Kidney glomerular epithelial cell (primary cell): ENCODE measurements around the gene ADAMTS8.

Source experiments
- DNase-seq: peaks from one replicate; lab custom pipeline; 2025; lab: John Stamatoyannopoulos, UW

Gene ADAMTS8, protein sequence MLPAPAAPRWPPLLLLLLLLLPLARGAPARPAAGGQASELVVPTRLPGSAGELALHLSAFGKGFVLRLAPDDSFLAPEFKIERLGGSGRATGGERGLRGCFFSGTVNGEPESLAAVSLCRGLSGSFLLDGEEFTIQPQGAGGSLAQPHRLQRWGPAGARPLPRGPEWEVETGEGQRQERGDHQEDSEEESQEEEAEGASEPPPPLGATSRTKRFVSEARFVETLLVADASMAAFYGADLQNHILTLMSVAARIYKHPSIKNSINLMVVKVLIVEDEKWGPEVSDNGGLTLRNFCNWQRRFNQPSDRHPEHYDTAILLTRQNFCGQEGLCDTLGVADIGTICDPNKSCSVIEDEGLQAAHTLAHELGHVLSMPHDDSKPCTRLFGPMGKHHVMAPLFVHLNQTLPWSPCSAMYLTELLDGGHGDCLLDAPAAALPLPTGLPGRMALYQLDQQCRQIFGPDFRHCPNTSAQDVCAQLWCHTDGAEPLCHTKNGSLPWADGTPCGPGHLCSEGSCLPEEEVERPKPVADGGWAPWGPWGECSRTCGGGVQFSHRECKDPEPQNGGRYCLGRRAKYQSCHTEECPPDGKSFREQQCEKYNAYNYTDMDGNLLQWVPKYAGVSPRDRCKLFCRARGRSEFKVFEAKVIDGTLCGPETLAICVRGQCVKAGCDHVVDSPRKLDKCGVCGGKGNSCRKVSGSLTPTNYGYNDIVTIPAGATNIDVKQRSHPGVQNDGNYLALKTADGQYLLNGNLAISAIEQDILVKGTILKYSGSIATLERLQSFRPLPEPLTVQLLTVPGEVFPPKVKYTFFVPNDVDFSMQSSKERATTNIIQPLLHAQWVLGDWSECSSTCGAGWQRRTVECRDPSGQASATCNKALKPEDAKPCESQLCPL

DNA sequence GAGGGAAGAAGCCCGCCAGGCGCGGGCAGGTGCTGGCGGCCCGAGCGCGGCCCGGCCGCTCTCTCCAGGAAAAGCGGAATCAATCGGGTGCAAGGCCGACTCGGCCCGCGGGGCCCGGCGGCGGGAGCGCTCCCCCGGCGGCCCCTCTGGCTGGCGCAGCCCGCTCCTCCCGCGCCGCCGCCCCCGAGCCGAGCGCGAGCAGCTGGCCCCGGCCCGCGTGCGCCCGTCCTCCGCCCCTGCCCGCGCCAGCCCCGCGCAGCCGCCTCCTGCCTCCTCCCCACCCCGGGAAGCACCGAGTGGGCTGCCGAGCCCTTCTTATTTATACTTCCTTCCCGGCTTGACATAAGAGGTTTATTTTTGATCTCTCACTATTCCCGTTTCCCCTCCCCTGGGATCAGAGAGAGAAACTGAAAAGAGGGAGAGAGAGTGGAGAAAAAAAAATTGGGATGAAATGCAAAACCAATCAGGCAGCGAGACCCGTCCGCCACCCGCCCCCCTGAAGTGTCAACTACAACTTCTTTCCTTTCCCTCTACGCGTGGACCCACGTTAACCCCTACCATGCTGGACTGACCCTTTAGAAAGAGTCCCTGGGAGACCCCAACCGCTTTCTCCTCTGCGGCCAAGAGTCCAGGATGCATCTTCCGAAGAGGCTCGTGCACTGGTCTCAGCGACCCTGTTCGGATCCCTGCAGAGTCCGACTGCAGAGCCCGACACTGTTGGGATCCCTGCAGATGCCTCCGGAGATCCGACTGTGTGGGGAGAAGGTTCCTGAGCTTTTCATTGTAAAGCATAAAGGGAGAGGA, at the start of gene ADAMTS8:
TSS of gene ADAMTS8 (minus strand) at position 294 of the 804 bp plus-strand sequence. CDS start 323 bp downstream, outside the sequence.
- no peak for DNase-seq

DNA sequence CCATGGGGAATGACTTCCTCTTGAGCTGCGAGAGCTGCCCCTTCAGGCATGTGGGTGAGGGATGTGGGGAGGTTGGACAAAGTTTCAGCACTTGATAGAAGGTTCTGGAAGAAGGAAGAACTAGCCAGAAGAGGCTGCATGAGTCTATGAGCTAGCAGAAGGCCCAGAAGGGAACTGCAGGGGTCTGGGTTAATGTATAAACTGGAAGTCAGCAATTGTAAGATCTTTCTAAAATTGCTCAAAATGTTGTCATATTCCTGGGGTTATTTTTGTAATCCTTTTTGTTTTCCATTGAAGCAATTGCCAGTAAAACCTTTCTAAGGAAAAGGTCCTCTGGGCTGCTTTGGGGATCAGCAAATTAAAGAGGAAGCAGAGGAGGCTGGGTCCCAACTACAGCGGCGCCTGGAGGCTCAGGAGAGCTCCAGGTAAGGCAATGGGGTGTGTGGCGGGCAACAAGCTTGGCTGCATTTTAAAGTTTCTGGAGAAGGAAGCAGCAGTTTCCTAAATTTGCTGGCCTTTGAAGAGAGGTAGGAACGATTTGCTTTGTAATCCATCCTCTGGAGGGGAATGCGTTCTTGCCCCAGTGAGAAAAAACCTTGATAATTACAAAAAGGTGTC, 49.3 kb upstream of the ADAMTS8 start:
- peak; percentile 84 for DNase-seq

DNA sequence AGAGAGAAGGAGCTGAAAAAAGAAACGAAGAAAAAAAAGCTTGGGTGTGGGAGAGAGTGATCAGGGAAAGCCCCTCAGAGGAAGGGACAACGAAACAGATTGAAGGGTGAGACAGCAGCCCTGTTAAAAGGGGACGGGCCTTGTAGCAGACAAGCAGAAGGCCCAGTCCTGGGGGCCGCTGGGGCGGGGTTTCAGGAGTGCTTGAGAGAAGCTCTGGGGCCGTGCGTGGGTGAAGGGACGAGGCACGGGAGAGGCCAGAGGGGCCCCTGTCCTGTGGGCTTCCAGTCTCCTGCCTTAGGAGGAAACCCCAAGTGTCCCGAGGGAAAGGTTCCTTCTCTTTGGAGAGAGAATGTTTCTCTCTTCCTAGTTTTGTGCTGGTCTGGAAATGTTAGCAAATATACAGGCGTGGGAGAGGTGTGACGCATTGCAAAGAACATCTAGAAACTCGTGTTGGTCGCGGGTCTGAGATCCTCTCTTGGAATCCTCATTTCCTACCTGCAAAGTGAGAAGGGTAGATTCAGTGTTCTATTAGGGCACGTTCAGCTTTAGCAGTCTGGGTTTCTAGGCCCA, 48.6 kb upstream of the ADAMTS8 start:
- DNase-seq = no peak

DNA sequence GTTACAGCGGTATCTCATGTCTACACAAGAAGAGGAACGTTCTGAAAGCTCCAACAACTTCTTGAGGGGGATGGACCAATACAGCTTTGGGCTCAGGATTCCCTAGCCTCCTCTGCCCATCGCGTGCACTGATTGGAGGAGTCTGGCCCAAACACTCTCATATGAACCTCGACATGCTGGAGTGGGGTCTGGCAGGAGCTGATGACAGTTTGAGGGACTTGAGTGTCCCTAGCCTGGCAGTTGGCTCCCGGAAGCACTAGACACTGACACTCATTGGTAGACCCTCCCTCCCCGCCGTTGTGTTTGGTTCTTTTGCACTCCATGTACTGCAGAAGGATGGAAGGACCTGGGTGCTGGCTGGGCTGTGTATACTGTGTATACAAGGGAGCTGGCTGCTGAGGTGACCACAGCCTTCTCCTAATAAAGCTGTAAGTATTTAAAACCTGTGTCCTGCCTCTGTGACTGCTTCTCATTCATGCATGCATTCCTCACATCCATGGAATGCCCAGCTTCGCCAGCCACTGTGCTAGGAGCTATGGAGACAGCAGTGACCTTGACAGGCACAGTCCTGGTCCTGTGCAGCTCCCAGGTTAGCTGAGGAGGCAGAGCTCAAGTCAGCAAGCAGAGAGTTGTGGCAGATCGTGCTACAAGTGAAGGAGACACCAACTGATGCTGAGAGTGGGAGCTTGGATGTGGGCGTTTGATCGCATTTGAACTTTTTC, 48.0 kb upstream of the ADAMTS8 start:
- no peak for DNase-seq

DNA sequence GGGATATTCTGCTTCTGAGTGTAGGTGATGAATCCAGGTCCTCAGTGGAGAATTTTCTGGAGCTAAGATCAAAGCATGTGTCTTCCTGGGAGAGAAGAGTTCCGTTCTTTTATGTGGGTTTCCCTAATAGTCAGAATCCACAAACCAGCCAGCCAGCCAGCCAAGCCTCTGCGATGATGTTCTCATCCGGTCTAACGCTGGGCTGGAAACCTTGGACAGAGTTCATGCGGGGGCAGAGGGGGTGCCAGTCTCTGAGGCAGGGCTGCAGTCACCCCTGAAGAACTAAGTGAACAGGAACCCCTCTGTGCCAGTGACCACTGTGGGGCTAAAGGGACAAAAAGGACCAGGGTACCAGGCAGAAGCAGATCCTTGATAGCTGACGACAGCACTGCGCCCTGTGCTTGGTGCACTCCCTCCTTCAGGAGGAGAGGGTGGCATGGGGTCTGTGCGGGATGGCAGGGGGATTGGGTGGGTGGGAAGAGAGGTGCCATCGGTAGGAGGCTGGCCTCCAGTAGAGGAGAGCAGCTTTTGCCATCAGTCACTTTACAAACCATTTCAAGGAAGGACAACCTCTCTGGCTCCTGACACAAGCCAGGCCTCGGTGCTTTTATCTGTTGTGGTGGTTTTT, 47.1 kb upstream of the ADAMTS8 start:
- no peak for DNase-seq

DNA sequence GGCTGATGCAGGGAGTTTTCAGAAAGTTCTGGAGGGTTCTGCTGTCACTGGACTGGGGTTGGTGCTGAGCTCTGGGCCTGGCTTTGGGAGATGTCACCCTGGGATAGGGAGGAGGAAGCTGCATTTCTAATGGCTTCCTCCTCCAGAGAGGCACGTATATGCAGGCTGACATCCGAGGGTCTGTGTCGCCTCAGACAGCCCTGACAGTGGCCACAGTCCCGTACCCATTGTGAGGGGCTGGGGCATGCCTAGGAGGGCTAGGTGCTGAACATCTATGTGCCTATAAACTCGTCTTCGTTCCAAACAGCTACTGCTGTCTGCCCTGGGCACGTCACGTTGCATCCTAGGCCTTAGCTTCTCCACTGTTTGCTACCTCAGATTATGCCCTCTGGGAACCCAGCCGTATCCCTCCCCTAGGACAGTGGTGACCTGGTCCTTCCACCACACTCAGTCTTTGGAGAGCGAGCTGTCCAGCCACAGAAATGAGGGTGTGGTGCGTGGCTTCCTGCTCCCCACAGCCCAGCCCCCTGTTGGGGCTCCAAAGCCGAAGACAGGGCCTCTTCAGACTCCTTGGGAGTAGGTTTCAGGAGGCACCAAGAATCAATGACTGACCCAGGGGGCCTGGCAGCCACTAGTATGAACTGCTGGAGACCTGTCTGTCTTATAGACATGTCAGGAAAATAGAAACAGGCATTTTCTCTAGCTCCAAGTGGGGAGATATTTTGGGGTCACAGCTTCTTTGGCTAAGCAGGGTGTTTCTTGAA, 46.4 kb upstream of the ADAMTS8 start:
- DNase-seq = no peak

DNA sequence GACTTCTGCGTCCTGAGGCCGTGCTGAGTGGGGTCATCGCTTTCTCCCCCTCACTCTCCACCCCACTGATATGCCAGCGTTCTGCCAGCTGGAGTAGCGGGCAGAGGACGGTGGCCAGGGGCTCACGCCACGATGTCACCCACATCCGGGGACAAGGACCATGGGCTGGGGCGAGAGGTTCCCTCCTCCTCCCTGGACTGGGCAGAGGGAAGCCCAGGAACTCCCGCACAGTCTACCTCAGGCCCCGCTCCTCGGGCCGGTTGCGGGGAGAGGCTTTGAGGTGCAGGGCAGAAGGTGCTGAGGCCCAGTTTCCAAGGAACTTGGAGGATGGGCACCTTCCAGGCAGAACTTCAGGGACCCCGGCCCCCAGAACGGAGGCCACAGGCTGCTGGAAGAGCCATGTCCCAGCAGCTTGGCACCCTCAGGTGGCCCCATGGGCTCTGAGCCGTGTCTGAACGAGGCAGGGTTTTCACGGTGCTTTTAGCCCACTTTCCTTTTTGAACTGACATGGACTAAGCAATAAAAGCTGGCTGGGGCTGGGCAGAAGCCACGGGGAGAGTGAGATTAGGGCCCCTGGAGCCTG, 45.5 kb upstream of the ADAMTS8 start:
- DNase-seq = no peak

DNA sequence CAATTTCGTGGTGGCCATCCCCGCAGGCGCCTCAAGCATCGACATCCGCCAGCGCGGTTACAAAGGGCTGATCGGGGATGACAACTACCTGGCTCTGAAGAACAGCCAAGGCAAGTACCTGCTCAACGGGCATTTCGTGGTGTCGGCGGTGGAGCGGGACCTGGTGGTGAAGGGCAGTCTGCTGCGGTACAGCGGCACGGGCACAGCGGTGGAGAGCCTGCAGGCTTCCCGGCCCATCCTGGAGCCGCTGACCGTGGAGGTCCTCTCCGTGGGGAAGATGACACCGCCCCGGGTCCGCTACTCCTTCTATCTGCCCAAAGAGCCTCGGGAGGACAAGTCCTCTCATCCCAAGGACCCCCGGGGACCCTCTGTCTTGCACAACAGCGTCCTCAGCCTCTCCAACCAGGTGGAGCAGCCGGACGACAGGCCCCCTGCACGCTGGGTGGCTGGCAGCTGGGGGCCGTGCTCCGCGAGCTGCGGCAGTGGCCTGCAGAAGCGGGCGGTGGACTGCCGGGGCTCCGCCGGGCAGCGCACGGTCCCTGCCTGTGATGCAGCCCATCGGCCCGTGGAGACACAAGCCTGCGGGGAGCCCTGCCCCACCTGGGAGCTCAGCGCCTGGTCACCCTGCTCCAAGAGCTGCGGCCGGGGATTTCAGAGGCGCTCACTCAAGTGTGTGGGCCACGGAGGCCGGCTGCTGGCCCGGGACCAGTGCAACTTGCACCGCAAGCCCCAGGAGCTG, 44.8 kb upstream of the ADAMTS8 start:
- no peak for DNase-seq

DNA sequence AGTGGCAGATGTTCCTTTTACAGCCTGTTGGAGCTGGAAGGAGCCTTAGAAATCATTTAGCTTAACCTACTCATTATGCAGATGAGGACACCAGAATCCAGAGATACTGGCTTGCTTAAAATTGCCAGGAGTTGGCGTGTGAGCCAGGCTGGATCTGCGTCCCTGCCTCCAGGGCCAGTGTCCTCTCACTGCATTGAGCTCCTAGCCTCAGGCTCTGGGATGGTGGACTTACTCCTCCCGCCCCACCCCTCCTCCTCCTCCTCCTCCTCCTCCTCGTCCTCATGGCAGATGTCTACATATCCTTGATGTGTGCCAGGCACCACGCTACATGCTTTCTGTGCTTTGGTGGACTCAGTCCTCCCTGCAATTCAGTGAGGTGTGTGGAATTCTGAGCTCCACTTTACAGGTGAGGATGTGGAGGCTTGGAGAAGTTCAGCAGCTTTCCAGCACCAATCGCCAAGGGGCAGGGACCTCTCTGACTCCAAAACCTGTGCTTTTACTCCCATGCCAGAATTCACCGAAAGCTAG, 44.1 kb upstream of the ADAMTS8 start:
- DNase-seq = no peak

DNA sequence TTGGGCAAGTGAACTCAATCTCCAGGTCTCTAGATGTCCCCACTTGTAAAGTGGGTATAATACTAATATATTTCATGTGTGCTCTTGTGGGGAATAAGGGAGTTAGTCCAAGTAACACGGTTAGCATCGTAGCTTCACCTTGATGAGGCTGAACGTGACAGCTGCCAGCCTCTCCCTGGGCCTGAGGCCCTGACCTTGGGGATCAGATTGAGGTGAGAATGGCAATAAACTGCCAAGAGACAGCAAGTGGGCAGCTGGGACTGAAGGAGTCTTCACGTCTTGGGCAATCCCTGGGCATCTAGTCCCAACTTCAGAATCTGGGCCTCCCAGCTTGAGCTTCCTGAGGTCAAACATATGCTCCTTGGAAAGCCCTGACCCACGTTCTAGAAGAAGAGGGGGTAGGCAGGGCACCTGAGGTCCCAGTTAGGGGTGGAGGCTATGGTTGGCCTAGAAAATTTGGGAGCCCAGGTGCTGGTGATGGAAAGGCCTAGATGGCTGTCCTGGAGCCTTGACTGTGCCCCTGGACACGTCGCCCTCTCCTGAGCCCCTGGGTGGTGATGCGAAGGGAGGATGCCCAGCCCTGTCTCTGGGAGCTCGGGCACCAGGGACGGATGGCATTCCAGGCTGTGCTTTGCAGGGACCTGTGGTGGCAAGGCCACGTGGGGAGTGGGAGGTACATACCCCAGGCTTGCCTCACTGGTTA, 43.5 kb upstream of the ADAMTS8 start:
- no peak for DNase-seq

DNA sequence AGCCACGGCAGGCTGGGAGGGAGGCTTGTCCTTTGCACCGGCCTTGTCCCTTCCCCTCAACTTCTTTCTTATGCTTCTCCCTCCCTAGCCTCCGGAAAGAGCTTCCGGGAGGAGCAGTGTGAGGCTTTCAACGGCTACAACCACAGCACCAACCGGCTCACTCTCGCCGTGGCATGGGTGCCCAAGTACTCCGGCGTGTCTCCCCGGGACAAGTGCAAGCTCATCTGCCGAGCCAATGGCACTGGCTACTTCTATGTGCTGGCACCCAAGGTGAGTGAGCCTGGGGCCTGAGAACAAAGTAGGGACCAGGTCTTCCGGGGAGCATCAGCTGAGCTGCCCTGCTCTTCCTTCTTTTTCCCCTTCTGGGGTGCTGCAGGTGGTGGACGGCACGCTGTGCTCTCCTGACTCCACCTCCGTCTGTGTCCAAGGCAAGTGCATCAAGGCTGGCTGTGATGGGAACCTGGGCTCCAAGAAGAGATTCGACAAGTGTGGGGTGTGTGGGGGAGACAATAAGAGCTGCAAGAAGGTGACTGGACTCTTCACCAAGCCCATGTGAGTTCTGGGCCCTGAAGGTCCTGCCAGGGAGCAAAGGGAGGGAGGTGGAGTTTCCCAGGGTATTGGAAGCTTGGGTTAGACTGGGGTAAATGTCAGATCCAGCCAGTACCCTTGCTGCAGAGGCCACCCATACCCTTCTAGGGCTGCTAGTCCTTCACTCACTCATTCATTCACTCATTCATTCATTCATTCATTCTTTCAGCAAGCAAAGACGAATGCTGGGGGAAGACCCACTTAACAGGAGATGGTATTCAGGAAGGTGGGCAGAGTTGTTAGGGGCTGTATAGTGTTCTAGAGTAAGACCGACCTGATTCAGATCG, 42.7 kb upstream of the ADAMTS8 start:
- no peak for DNase-seq

DNA sequence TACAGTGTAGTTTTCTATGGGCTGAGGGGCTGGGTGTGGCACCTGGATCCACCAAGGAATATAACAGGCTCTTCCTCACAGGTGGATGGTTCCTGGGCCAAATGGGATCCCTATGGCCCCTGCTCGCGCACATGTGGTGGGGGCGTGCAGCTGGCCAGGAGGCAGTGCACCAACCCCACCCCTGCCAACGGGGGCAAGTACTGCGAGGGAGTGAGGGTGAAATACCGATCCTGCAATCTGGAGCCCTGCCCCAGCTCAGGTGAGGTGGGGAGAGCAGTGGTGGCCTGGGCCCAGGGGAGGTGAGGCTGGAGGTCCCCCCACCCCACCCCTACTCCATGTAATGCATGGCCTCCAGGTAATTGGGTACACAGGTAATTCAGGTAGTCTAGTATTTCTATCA, 40.8 kb upstream of the ADAMTS8 start:
- no peak for DNase-seq

DNA sequence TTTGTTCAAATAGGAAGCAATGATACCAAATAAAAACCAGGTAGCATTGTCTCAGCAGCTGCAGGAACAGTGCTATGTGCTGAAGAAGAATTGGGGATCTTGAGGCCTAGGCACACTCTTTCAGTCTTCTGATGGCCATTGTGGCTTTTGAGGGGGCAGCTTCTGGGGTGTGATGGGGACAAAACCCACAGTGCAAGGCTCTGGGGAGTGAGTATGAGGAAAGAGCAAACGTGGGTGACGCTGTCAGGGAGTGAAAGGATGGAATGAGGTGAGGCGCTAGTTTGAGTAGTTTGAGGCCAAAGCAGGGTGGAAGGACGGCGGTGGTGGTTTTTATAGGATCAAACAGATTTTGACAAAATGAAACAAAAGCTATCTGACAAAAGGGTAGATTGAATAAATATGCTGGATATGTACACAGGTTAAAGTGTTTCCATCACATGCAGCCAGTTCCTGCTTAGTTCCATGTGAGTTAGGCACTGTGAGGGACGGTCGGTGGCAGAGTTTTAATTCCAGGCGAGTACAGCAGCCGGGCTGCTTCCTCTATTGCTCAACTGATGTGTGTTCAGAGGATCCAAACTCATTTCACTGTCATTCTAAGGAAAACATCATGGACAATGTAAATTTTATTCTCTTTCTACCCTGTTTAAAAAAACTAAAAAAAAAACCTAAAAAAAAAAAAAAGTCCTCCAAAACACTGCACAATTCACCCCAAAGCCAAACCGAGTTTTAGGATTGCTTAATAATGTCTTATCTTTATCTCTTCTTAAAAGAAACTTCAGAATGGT, 38.9 kb upstream of the ADAMTS8 start:
- DNase-seq = no peak

DNA sequence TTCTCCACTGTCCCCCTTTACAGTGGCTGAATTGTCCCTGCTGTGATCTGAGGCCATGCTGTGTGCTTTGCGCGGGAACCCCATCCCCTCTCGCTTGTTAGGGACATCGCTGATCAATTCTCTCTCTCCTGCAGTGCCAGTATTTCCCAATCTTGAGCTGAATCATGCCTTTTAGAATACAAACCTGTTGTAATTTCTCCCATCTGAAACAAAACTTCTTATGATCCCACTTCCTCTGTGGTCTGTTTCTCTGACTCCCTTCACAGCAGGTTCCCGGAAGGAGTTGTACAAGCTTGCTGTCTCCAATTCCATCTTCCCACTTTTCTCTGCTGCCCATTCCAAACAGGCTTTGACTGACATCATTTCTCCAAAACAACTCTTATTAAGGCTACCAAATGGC, 36.9 kb upstream of the ADAMTS8 start:
- no peak for DNase-seq

DNA sequence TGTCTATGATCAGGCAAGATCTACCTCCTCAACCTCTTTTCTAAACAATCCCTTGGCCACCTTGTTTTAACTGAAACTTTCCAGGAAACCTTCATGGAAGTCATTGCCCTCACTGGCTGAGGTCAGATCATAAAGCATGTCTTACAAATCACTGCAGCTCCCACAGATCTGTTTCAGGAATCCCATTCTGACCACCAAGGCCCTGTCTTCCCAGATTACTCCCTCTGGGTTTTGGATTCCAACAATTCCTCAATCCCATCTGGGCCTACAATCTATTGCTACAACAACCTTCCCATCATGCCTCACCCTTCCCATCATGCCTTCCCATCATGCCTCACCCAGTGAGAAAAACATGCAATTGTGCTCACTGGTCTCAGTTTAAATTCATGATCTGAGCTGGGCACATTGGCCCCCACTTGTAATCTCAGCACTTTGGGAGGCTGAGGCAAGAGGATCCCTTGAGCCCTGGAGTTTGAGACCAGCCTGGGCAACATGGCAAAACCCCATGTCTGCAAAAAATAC, 35.9 kb upstream of the ADAMTS8 start:
- DNase-seq = no peak
